GM12873 (cell line): ENCODE measurements around the gene OSBPL9.

Experiments
- CTCF ChIP-seq: IDR thresholded peaks from 2 replicates; pipeline ENCODE4 v1.5.1; 2012; ENCODE audit warnings: low read depth, mild to moderate bottlenecking, moderate library complexity, low read length, control low read depth; ENCODE audit not compliant: insufficient read depth; ENCODE audit errors: missing control alignments

OSBPL9 gene

DNA sequence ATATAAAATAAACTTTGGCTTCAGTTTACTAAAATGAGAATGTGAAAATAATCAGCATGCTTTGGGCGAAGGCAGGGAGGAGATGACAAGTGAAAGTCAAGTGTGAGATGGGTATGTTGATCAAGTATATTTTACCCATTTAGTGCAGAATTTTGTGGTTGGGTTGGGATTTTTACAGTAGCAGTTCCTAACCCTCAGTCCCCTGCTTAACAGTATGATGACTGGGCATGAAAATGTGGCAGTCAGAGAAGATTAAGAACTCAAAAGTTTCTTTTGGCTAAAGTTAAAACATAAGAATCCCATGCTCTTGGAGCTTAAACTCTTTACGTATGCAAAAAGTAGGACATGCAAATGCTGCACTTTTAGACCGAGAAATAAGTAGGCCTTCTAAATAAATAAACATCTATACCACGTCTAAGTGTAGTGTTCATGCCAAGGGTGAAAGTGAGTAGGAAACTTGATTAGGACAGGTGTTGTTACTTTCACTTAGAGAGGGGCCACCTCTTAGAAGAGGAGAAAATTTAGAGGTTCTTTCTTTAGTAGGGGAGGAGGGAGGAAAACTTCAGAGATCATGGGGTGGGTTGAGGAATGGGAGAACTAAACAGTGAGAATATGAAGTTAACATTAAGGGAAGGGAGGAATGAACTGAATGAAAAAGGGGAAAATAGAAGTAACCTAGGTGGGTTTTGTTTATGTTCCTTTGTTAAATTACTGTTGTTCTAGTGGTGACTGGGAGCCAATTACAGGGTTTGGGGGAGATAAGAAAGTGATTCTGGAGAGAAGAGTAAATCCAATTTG, 127.8 kb downstream of the OSBPL9 start:
- no peak for TF ChIP-seq CTCF

DNA sequence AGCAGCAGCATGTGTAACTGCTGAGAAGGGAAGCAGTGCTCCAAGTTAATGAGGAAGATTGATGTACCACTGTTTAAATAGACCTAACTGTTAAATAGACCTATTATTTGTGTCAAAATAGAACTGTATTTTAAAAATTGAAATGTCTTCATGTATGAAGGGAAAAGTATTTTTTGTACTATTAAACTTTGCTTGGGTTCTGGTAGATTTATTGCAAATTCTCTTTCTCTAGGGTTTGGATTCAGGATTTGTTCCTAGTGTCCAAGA, 128.3 kb downstream of the OSBPL9 start:
- no peak for TF ChIP-seq CTCF

- TF ChIP-seq CTCF: no peak
Observed at GRCh38 chr1:51749151-51749550, 132.3 kb downstream of the OSBPL9 start.

GRCh38 chr1:51750218-51750617, 133.3 kb downstream of the OSBPL9 start:
- no peak for TF ChIP-seq CTCF

DNA sequence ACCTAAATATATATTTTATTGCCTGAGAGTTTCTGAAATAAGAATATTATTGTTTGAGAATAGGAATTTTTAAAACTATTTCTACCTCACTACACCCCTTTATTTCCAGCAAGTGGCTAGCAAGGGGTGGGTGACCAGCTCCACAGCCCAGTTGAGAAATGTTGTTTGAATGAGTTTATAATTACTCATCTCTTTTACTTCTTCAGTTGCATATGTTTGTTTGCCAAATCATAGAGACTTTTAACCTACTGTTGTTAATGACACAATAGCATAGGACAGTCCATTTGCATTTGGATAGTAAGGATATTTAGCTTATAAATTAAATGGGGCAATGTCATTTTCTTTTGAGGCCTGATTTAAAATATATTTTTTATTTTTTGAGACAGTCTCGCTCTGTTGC, 133.8 kb downstream of the OSBPL9 start:
- TF ChIP-seq CTCF: no peak

GRCh38 chr1:51752073-51752948, 135.4 kb downstream of the OSBPL9 start:
- TF ChIP-seq CTCF: no peak

DNA sequence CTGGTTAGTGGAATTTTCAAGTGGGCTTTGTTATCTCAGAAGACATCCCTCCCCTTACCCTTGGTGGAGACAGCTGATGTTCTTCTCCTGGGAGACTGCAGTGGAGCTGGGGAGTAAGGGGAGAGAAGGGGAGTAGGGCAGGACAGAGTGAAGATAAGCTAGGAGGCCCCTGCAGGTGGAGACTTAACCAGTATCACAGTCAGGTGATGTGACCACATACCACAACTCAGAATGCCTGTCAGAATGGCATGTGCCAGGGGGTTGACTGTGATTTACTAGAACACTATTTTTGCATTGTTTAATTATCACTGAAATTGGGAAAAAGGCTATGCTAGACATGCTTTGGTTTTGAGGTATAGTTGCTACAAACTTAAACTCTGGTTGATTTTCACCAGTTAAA, 137.1 kb downstream of the OSBPL9 start:
- no peak for TF ChIP-seq CTCF
